IMR-90 (cell line): ENCODE measurements around the gene STMN1. TPM values are rescaled to one million over a fixed set of nuclear protein-coding genes. Genes with fewer than 3 reads are reported as not detected.
A peak's percentile ranks its signal among the peaks of the same experiment; 100 is the strongest.

Experiments
- ATAC-seq: fragments of 200-7000 bp; cut with Tn5 transposase; 2 replicates; pipeline ENCODE4 v1.9.1; 2020; ENCODE audit warnings: low read depth, mild to moderate bottlenecking, moderate library complexity
- BruUV-seq: library from RNA; stranded (reverse); fragments of 400-500 nt; replicated peaks from 2 replicates; lab custom pipeline; 2021; lab: Mats Ljungman, UMichigan
- CTCF ChIA-PET: fragments of 300-600 bp; formaldehyde crosslinking; extraction: SDS; loops from one replicate; lab custom pipeline; 2021; ENCODE audit warnings: antibody characterized with exemption; lab: Yijun Ruan, JAX
- POLR2A ChIA-PET: fragments of 300-600 bp; sonication (Branson Sonifier 250); formaldehyde crosslinking; loops from one replicate; lab custom pipeline; 2022; ENCODE audit warnings: antibody characterized with exemption; ENCODE audit not compliant: unreplicated experiment; lab: Charles Lee
- DNase-seq: peaks from one replicate; pipeline ENCODE4 v3.0.0; 2013
- H2AFZ ChIP-seq: replicated peaks from 2 replicates; pipeline ENCODE3; 2013; ENCODE audit warnings: low read length, mild to moderate bottlenecking; ENCODE audit not compliant: poor library complexity
- H2AK5ac ChIP-seq: 2 replicates; pipeline ENCODE4 v1.6.1; 2013; ENCODE audit warnings: low read depth, low read length, inconsistent platforms
- H2AK9ac ChIP-seq: replicated peaks from 2 replicates; pipeline ENCODE3; 2013; ENCODE audit warnings: mild to moderate bottlenecking, low read depth, low read length, moderate library complexity; ENCODE audit not compliant: poor library complexity
- H2BK120ac ChIP-seq: 2 replicates; pipeline ENCODE4 v1.6.1; 2013; ENCODE audit warnings: low read depth, low read length, inconsistent platforms
- H2BK15ac ChIP-seq: 3 replicates; pipeline ENCODE4 v1.6.1; 2013; ENCODE audit warnings: low read depth, low read length, inconsistent platforms
- H2BK20ac ChIP-seq: 2 replicates; pipeline ENCODE4 v1.6.1; 2013; ENCODE audit warnings: low read depth, mild to moderate bottlenecking, inconsistent platforms, low read length, moderate library complexity
- H2BK5ac ChIP-seq: 2 replicates; pipeline ENCODE4 v1.6.1; 2013; ENCODE audit warnings: mild to moderate bottlenecking, low read depth, low read length, inconsistent platforms; ENCODE audit not compliant: poor library complexity, severe bottlenecking
- H3K14ac ChIP-seq: replicated peaks from 2 replicates; pipeline ENCODE4 v1.6.1; 2013; ENCODE audit warnings: low read depth, low read length, inconsistent platforms
- H3K18ac ChIP-seq: 2 replicates; pipeline ENCODE4 v1.6.1; 2013; ENCODE audit warnings: low read depth, low read length, control low read depth
- H3K23ac ChIP-seq: 2 replicates; pipeline ENCODE4 v1.6.1; 2013; ENCODE audit warnings: low read depth, low read length, inconsistent platforms
- H3K27ac ChIP-seq: 2 replicates; pipeline ENCODE4 v1.5.1; 2013; ENCODE audit warnings: mild to moderate bottlenecking, control low read depth, low read length; ENCODE audit not compliant: insufficient read depth
- H3K27me3 ChIP-seq: 2 replicates; pipeline ENCODE4 v1.6.1; 2013; ENCODE audit warnings: low read length; ENCODE audit not compliant: control insufficient read depth, insufficient read depth
- H3K36me3 ChIP-seq: 2 replicates; pipeline ENCODE4 v1.6.1; 2013; ENCODE audit warnings: low read length, mixed read lengths; ENCODE audit not compliant: control insufficient read depth, insufficient read depth
- H3K4ac ChIP-seq: 2 replicates; pipeline ENCODE4 v1.6.1; 2013; ENCODE audit warnings: low read depth, low read length, inconsistent platforms
- H3K4me1 ChIP-seq: 2 replicates; pipeline ENCODE4 v1.6.1; 2013; ENCODE audit warnings: low read length, mixed read lengths; ENCODE audit not compliant: control insufficient read depth, insufficient read depth
- H3K4me2 ChIP-seq: 2 replicates; pipeline ENCODE4 v1.6.1; 2013; ENCODE audit warnings: low read depth, mild to moderate bottlenecking, control low read depth, low read length, moderate library complexity
- H3K4me3 ChIP-seq: 2 replicates; pipeline ENCODE4 v1.5.1; 2013; ENCODE audit warnings: low read depth, mild to moderate bottlenecking, control low read depth, low read length, moderate library complexity; ENCODE audit not compliant: insufficient read depth
- H3K56ac ChIP-seq: 2 replicates; pipeline ENCODE4 v1.6.1; 2013; ENCODE audit warnings: low read length, inconsistent platforms; ENCODE audit not compliant: insufficient read depth; ENCODE audit errors: extremely low read depth
- H3K79me1 ChIP-seq, 2 experiments: 2 replicates each; pipeline ENCODE4 v1.6.1; 2013; ENCODE audit warnings: low read length in 2 of 2, inconsistent platforms in 1 of 2, low read depth in 1 of 2
- H3K9ac ChIP-seq: 2 replicates; pipeline ENCODE4 v1.6.1; 2013; ENCODE audit warnings: low read depth, low read length, control low read depth
- H3K9me1 ChIP-seq: 2 replicates; pipeline ENCODE4 v1.6.1; 2013; ENCODE audit warnings: low read length, inconsistent platforms; ENCODE audit not compliant: insufficient read depth
- H3K9me3 ChIP-seq: 2 replicates; pipeline ENCODE4 v1.6.1; 2013; ENCODE audit warnings: low read length; ENCODE audit not compliant: control insufficient read depth, insufficient read depth
- H4K20me1 ChIP-seq: 2 replicates; pipeline ENCODE4 v1.6.1; 2013; ENCODE audit warnings: low read length, inconsistent platforms; ENCODE audit not compliant: insufficient read depth
- H4K5ac ChIP-seq: 2 replicates; pipeline ENCODE4 v1.6.1; 2013; ENCODE audit warnings: mild to moderate bottlenecking, low read depth, low read length, control low read depth
- H4K8ac ChIP-seq, 2 experiments: 2 replicates each; pipeline ENCODE4 v1.6.1; 2013; ENCODE audit warnings: low read depth in 2 of 2, low read length in 2 of 2, control low read depth in 1 of 2, inconsistent platforms in 1 of 2
- H4K91ac ChIP-seq: 2 replicates; pipeline ENCODE4 v1.6.1; 2013; ENCODE audit warnings: low read depth, low read length, inconsistent platforms; ENCODE audit not compliant: insufficient read depth
- BHLHE40 ChIP-seq: fragments of 150-350 bp; IDR thresholded peaks from 2 replicates; pipeline ENCODE4 v1.6.1; 2016; ENCODE audit warnings: mild to moderate bottlenecking, low read depth, low read length
- CEBPB ChIP-seq: IDR thresholded peaks from 2 replicates; pipeline ENCODE4 v1.6.1; 2012; ENCODE audit warnings: low read depth, low read length, improper control_type of control experiment
- CHD1 ChIP-seq: IDR thresholded peaks from 2 replicates; pipeline ENCODE4 v1.6.1; 2012; ENCODE audit warnings: low read depth, low read length, improper control_type of control experiment
- ELK1 ChIP-seq: fragments of 150-350 bp; IDR thresholded peaks from 2 replicates; pipeline ENCODE4 v1.6.1; 2016; ENCODE audit warnings: low read depth, mild to moderate bottlenecking, low read length, moderate library complexity, borderline replicate concordance
- FOS ChIP-seq: fragments of 150-350 bp; IDR thresholded peaks from 2 replicates; pipeline ENCODE4 v1.6.1; 2016; ENCODE audit warnings: low read depth, low read length
- MAFK ChIP-seq: IDR thresholded peaks from 2 replicates; pipeline ENCODE4 v1.6.1; 2012; ENCODE audit warnings: low read depth, low read length, improper control_type of control experiment
- MAZ ChIP-seq: IDR thresholded peaks from 2 replicates; pipeline ENCODE4 v1.6.1; 2012; ENCODE audit warnings: low read depth, mild to moderate bottlenecking, low read length, improper control_type of control experiment, moderate library complexity, borderline replicate concordance
- MXI1 ChIP-seq: IDR thresholded peaks from 2 replicates; pipeline ENCODE4 v1.6.1; 2012; ENCODE audit warnings: low read depth, mild to moderate bottlenecking, low read length, moderate library complexity, borderline replicate concordance
- NFE2L2 ChIP-seq: fragments of 150-350 bp; IDR thresholded peaks from 2 replicates; pipeline ENCODE4 v1.6.1; 2016; ENCODE audit warnings: low read depth, mild to moderate bottlenecking, low read length
- POLR2A ChIP-seq: IDR thresholded peaks from 2 replicates; pipeline ENCODE4 v1.6.1; 2012; ENCODE audit warnings: mild to moderate bottlenecking, low read depth, low read length
- RAD21 ChIP-seq: IDR thresholded peaks from 2 replicates; pipeline ENCODE4 v1.6.1; 2012; ENCODE audit warnings: low read length, improper control_type of control experiment
- RCOR1 ChIP-seq: IDR thresholded peaks from 2 replicates; pipeline ENCODE4 v1.6.1; 2012; ENCODE audit warnings: mild to moderate bottlenecking, low read length, improper control_type of control experiment; ENCODE audit not compliant: insufficient replicate concordance
- RFX5 ChIP-seq: IDR thresholded peaks from 2 replicates; pipeline ENCODE4 v1.8.0; 2012; ENCODE audit warnings: low read depth, mild to moderate bottlenecking, low read length, moderate library complexity
- SMC3 ChIP-seq: fragments of 150-350 bp; IDR thresholded peaks from 2 replicates; pipeline ENCODE4 v1.6.1; 2016; ENCODE audit warnings: low read depth, mild to moderate bottlenecking, antibody characterized with exemption, low read length, moderate library complexity
- WGBS, 2 experiments: methylation state at CpG; one replicate each; pipeline versions ENCODE4 v1.1.5 to v1.1.7; 2013; ENCODE audit warnings: missing lambda C conversion rate in 2 of 2; ENCODE audit not compliant: insufficient read length in 1 of 2; ENCODE audit errors: extremely low coverage in 2 of 2; 5-methylcytosine and 5-hydroxymethylcytosine counted together
- dilution Hi-C: fragments of 300-500 bp; cut with HindIII; formaldehyde crosslinking; loops from one replicate; pipeline ENCODE4 v1.14.3; 2018; ENCODE audit warnings: low sequenced_read_pairs; ENCODE audit not compliant: unreplicated experiment
- in situ Hi-C: fragments of 300-500 bp; cut with MboI; formaldehyde crosslinking; loops from 3 replicates; pipeline ENCODE4 v1.14.3; 2019; ENCODE audit warnings: low sequenced_read_pairs, inconsistent platforms, mixed read lengths
- intact Hi-C: fragments of 100-400 bp; cut with micrococcal nuclease; formaldehyde crosslinking; loops from 2 replicates; pipeline ENCODE4 v1.10.0; 2022
- polyA plus RNA-seq, 3 experiments: library from polyadenylated mRNA; depleted of rRNA; stranded (reverse); fragments of >200 nt; gene quantifications; 2 replicates each; pipeline ENCODE4 v1.2.3, GENCODE V29; 2012; ENCODE audit warnings: low replicate concordance in 1 of 3
- total RNA-seq: library from RNA; depleted of rRNA; stranded (reverse); fragments of >200 nt; gene quantifications from 2 replicates; pipeline ENCODE4 v1.2.3, GENCODE V29; 2012
- TF ChIP-seq, protein P1 (sequence below): conservative IDR thresholded peaks from 2 replicates; pipeline ENCODE4 v1.5.1; 2012; ENCODE audit warnings: mild to moderate bottlenecking, low read depth, low read length, improper control_type of control experiment

STMN1 gene
- total and polyA plus RNA-seq, 2 of the 4 experiments (the other 2 are of a cell fraction): 93.0 to 273 TPM

DNA sequence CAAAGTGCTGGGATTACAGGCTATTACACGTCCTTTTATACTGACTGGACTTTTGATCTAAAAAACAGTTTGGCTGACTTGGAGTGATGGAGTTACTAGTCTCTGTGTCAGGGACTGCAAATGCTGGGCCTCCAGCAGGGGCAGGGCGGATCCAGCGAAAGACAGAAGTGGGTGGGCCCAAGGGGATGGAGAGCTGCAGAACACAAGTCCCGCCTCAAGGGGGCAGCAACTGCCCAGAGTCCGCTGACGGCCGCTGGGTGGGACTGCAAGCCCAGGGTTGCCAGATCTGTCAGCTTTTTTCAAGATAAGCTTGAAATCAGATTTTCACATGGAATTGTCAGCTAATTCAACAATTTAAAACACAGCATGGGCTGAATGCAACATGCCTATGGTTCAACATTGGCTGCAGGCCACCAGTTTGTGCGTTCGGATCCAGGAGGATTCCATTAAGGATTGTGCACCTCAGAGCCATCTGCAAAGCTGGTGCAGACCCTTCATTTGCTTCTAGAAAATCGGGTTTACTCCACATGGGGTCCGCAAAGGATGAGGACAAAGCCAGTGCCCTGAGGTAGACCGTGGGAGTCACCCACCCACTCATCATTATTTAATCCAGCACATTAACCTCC lies 10.7 kb downstream of the STMN1 start:
- H3K9me3 ChIP-seq: no peaks in the 10 kb centered on the region
- peak overlapping the region; percentile 47 for H3K4ac ChIP-seq
- peak overlapping the region; percentile 63; the same call in 1 of the 2 replicates for H2BK120ac ChIP-seq
- H3K4me1 ChIP-seq: peaks cover 33% of the 10 kb centered on the region
- peaks cover 27% of the 10 kb centered on the region for H3K36me3 ChIP-seq
- peak overlapping the region; percentile 75 for H2AFZ ChIP-seq
- H4K8ac ChIP-seq: peak overlapping the region; percentile 88 to 90
- H2AK9ac ChIP-seq: peak overlapping the region; percentile 56
- peak overlapping the region; percentile 53 for H2BK5ac ChIP-seq
- H2BK20ac ChIP-seq: no peak overlapping the region
- H2BK15ac ChIP-seq: peak overlapping the region; percentile 25; the same call in 2 of the 3 replicates
- peaks cover 16% of the 10 kb centered on the region for H3K9me1 ChIP-seq
- peaks cover 28 to 69% of the 10 kb centered on the region in 2 experiments for H3K79me1 ChIP-seq
- no peak overlapping the region for H3K4me2 ChIP-seq
- in situ Hi-C loops: loop anchor here (5.0 kb wide), 1 partner anchor 102 kb away; the partner anchor contains the start of gene PAFAH2
- H3K4me3 ChIP-seq: no peak overlapping the region
- CTCF ChIA-PET: interaction anchor here (0.6 to 4.3 kb wide), 32 partner anchors 9 to 250 kb away, joined by 3 to 47 read pairs (median 4); partner anchors contain the start of genes MTFR1L, PAFAH2 and PAQR7
- H4K91ac ChIP-seq: peak overlapping the region; percentile 59; the same call in 1 of the 2 replicates
- peak overlapping the region; percentile 59 for H4K5ac ChIP-seq
- intact Hi-C loops: loop anchor here (1.0 to 5.0 kb wide), 2 partner anchors 73 to 103 kb away; partner anchors contain the start of gene PAFAH2
- 3% methylated on average over 7 of the region's 12 CpGs; no CpG with 5 or more reads in 1 of the 2 experiments for WGBS, 2 experiments
- ATAC-seq (peak; percentile 87), DNase-seq (peak; percentile 92)
- peak overlapping the region; percentile 11 for H3K27ac ChIP-seq
- H4K20me1 ChIP-seq: no peaks in the 10 kb centered on the region
- H3K56ac ChIP-seq: no peak overlapping the region
- peak overlapping the region; percentile 87 for H2AK5ac ChIP-seq
- no peaks in the 10 kb centered on the region for H3K27me3 ChIP-seq
- H3K18ac ChIP-seq: no peak overlapping the region; the same call in 1 of the 2 replicates
- dilution Hi-C loops: no loop called here
- H3K14ac ChIP-seq: peak overlapping the region; percentile 8; the same call in 1 of the 2 replicates
- POLR2A ChIA-PET: interaction anchor here (0.6 to 2.2 kb wide), 2 partner anchors 47 to 102 kb away, joined by 6 to 13 read pairs; partner anchors contain the start of gene PAFAH2
- H3K9ac ChIP-seq: peak overlapping the region; percentile 31; the same call in 1 of the 2 replicates
- no TSS peak for BruUV-seq
- H3K23ac ChIP-seq: no peak overlapping the region
- TF ChIP-seq CEBPB (no peak), RCOR1 (no peak), POLR2A (peak; percentile 52; the same call in 1 of the 2 replicates), MAFK (no peak), MXI1 (no peak), ELK1 (no peak), SMC3 (peak; percentile 98), BHLHE40 (no peak), FOS (no peak), RFX5 (no peak), RAD21 (peak; percentile 99), MAZ (peak; percentile 67; the same call in 1 of the 2 replicates), NFE2L2 (no peak), CHD1 (peak; percentile 69; the same call in 1 of the 2 replicates)
- TF ChIP-seq, protein P1, sequence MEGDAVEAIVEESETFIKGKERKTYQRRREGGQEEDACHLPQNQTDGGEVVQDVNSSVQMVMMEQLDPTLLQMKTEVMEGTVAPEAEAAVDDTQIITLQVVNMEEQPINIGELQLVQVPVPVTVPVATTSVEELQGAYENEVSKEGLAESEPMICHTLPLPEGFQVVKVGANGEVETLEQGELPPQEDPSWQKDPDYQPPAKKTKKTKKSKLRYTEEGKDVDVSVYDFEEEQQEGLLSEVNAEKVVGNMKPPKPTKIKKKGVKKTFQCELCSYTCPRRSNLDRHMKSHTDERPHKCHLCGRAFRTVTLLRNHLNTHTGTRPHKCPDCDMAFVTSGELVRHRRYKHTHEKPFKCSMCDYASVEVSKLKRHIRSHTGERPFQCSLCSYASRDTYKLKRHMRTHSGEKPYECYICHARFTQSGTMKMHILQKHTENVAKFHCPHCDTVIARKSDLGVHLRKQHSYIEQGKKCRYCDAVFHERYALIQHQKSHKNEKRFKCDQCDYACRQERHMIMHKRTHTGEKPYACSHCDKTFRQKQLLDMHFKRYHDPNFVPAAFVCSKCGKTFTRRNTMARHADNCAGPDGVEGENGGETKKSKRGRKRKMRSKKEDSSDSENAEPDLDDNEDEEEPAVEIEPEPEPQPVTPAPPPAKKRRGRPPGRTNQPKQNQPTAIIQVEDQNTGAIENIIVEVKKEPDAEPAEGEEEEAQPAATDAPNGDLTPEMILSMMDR: peak; percentile 100
